ENCODE data around the gene PDE11A.

GRCh38 chr2:177600917-177601316, 471.7 kb downstream of the PDE11A start:
- TF ChIP-seq CTCF (IDR thresholded peaks at IDR 0.05 in 4 of 5, conservative IDR thresholded peaks at IDR 0.05 in 1 of 5) = no peak
- TF ChIP-seq POLR2A (IDR thresholded peaks at IDR 0.05) = no peak
